ENCODE results near the gene MBD3L2. TPM values are rescaled to one million over a fixed set of nuclear protein-coding genes. Genes with fewer than 3 reads are reported as not detected.

The MBD3L2 gene
- total and polyA plus RNA-seq, 9 of the 15 experiments (the other 6 are each of a cell fraction or from before 2014, with no cell fraction given): not detected

DNA sequence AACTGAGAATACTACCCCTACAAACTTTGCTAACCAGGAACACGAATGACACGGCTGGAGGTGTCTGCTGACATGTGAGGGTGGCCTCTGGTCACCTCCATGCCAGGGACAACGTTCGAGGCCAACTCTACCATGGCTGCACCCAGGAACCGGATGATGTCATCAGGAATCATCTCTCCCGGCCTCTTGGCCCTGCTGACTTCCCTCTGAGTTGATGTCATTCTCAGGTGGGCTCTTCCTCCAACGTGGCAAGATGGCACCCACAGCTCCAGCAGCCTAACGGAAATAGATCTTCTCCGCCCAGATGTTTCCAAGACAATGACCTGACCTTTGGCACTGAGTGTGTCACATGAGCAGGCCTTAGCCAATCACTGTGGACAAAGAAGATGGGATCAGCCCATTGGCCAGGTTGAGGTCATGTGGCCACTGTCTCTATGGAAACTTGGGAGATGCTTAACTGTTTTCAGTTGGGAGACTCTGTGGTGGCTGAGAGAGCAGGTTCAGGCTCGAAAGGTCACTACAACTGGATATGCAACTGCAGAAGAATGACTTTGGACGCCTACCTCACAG is 42.9 kb upstream of the MBD3L2 start (continued):
- TF ChIP-seq, protein P1, sequence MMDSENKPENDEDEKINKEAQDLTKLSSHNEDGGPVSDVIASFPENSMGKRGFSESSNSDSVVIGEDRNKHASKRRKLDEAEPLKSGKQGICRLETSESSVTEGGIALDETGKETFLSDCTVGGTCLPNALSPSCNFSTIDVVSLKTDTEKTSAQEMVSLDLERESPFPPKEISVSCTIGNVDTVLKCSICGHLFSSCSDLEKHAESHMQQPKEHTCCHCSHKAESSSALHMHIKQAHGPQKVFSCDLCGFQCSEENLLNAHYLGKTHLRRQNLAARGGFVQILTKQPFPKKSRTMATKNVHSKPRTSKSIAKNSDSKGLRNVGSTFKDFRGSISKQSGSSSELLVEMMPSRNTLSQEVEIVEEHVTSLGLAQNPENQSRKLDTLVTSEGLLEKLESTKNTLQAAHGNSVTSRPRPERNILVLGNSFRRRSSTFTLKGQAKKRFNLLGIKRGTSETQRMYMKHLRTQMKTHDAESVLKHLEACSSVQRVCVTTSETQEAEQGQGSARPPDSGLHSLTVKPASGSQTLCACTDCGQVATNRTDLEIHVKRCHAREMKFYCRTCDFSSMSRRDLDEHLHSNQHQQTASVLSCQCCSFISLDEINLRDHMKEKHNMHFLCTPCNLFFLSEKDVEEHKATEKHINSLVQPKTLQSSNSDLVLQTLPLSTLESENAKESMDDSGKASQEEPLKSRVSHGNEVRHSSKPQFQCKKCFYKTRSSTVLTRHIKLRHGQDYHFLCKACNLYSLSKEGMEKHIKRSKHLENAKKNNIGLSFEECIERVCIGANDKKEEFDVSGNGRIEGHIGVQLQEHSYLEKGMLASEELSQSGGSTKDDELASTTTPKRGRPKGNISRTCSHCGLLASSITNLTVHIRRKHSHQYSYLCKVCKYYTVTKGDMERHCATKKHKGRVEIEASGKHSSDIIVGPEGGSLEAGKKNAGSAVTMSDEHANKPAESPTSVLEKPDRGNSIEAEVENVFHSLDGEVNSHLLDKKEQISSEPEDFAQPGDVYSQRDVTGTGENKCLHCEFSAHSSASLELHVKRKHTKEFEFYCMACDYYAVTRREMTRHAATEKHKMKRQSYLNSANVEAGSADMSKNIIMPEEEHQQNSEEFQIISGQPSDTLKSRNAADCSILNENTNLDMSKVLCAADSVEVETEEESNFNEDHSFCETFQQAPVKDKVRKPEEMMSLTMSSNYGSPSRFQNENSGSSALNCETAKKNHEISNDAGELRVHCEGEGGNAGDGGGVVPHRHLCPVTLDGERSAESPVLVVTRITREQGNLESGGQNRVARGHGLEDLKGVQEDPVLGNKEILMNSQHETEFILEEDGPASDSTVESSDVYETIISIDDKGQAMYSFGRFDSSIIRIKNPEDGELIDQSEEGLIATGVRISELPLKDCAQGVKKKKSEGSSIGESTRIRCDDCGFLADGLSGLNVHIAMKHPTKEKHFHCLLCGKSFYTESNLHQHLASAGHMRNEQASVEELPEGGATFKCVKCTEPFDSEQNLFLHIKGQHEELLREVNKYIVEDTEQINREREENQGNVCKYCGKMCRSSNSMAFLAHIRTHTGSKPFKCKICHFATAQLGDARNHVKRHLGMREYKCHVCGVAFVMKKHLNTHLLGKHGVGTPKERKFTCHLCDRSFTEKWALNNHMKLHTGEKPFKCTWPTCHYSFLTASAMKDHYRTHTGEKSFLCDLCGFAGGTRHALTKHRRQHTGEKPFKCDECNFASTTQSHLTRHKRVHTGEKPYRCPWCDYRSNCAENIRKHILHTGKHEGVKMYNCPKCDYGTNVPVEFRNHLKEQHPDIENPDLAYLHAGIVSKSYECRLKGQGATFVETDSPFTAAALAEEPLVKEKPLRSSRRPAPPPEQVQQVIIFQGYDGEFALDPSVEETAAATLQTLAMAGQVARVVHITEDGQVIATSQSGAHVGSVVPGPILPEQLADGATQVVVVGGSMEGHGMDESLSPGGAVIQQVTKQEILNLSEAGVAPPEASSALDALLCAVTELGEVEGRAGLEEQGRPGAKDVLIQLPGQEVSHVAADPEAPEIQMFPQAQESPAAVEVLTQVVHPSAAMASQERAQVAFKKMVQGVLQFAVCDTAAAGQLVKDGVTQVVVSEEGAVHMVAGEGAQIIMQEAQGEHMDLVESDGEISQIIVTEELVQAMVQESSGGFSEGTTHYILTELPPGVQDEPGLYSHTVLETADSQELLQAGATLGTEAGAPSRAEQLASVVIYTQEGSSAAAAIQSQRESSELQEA (IDR thresholded peaks at IDR 0.05; ENCODE audit: low read depth): no peak
- TF ChIP-seq ZNF124 (CRISPR knock-in tag; IDR thresholded peaks at IDR 0.05) (no peak), NCOR1 (IDR thresholded peaks at IDR 0.05) (no peak), SMARCB1 (IDR thresholded peaks at IDR 0.05; ENCODE audit: insufficient read length, low read depth) (no peak), FOS (IDR thresholded peaks at IDR 0.05; ENCODE audit: extremely low read depth, insufficient read length) (peak; percentile 42), ZZZ3 (IDR thresholded peaks at IDR 0.05) (no peak), RAD51 (IDR thresholded peaks at IDR 0.05; ENCODE audit: borderline replicate concordance, low read depth) (peak; percentile 85), PCBP2 (IDR thresholded peaks at IDR 0.05; ENCODE audit: low read depth, low read length, poor library complexity, severe bottlenecking) (no peak), LEF1 (IDR thresholded peaks at IDR 0.05) (no peak)
- TF ChIP-seq, protein P2, sequence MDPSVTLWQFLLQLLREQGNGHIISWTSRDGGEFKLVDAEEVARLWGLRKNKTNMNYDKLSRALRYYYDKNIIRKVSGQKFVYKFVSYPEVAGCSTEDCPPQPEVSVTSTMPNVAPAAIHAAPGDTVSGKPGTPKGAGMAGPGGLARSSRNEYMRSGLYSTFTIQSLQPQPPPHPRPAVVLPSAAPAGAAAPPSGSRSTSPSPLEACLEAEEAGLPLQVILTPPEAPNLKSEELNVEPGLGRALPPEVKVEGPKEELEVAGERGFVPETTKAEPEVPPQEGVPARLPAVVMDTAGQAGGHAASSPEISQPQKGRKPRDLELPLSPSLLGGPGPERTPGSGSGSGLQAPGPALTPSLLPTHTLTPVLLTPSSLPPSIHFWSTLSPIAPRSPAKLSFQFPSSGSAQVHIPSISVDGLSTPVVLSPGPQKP (CRISPR knock-in tag; IDR thresholded peaks at IDR 0.05): no peak
- TF ChIP-seq, protein P3, sequence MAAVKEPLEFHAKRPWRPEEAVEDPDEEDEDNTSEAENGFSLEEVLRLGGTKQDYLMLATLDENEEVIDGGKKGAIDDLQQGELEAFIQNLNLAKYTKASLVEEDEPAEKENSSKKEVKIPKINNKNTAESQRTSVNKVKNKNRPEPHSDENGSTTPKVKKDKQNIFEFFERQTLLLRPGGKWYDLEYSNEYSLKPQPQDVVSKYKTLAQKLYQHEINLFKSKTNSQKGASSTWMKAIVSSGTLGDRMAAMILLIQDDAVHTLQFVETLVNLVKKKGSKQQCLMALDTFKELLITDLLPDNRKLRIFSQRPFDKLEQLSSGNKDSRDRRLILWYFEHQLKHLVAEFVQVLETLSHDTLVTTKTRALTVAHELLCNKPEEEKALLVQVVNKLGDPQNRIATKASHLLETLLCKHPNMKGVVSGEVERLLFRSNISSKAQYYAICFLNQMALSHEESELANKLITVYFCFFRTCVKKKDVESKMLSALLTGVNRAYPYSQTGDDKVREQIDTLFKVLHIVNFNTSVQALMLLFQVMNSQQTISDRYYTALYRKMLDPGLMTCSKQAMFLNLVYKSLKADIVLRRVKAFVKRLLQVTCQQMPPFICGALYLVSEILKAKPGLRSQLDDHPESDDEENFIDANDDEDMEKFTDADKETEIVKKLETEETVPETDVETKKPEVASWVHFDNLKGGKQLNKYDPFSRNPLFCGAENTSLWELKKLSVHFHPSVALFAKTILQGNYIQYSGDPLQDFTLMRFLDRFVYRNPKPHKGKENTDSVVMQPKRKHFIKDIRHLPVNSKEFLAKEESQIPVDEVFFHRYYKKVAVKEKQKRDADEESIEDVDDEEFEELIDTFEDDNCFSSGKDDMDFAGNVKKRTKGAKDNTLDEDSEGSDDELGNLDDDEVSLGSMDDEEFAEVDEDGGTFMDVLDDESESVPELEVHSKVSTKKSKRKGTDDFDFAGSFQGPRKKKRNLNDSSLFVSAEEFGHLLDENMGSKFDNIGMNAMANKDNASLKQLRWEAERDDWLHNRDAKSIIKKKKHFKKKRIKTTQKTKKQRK (IDR thresholded peaks at IDR 0.05; ENCODE audit: borderline replicate concordance, low read depth, low read length): no peak
- TF ChIP-seq, protein P4, sequence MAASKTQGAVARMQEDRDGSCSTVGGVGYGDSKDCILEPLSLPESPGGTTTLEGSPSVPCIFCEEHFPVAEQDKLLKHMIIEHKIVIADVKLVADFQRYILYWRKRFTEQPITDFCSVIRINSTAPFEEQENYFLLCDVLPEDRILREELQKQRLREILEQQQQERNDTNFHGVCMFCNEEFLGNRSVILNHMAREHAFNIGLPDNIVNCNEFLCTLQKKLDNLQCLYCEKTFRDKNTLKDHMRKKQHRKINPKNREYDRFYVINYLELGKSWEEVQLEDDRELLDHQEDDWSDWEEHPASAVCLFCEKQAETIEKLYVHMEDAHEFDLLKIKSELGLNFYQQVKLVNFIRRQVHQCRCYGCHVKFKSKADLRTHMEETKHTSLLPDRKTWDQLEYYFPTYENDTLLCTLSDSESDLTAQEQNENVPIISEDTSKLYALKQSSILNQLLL (CRISPR knock-in tag; IDR thresholded peaks at IDR 0.05; ENCODE audit: borderline replicate concordance): no peak
